ENCODE results near the gene RPS6KA3.

RPS6KA3 gene

GRCh38 chrX:20218836-20219505 lies 47.7 kb downstream of the RPS6KA3 start:
- Histone ChIP-seq H3K4me1 (ENCODE audit: control insufficient read depth, insufficient read depth, low read depth, low read length) (no peaks in the 10 kb centered on the region), H2BK5ac (ENCODE audit: low read depth, low read length, poor library complexity, severe bottlenecking) (no peak overlapping the region), H3K27me3 (ENCODE audit: control insufficient read depth in 1 of 2, insufficient read depth in 1 of 2, low read length in 2 of 2) (no peaks in the 10 kb centered on the region), H2AK5ac (ENCODE audit: low read length, severe bottlenecking) (no peak overlapping the region), H3K36me3 (ENCODE audit: control insufficient read depth in 1 of 2, insufficient read depth in 2 of 2, low read depth in 1 of 2, low read length in 2 of 2) (peaks cover 0 to 2% of the 10 kb centered on the region in 2 experiments), H2BK12ac (ENCODE audit: low read length in 2 of 2) (no peak overlapping the region), H3K4ac (ENCODE audit: low read depth in 1 of 2, low read length in 2 of 2) (no peak overlapping the region), H2BK120ac (ENCODE audit: low read depth, low read length) (no peak overlapping the region), H3K23ac (ENCODE audit: low read length in 2 of 2) (no peak overlapping the region), H3K4me2 (ENCODE audit: low read length, poor library complexity, severe bottlenecking) (no peak overlapping the region), H3K4me3 (ENCODE audit: insufficient read depth in 1 of 2, low read depth in 1 of 2, low read length in 2 of 2) (no peak overlapping the region), H3K14ac (ENCODE audit: low read length in 2 of 2) (no peak overlapping the region), H3K27ac (ENCODE audit: low read length, poor library complexity, severe bottlenecking) (no peak overlapping the region), H2AFZ (ENCODE audit: low read depth, low read length) (no peak overlapping the region), H3K9ac (ENCODE audit: low read length) (peak overlapping the region; percentile 48), H3K79me1 (replicated peaks; ENCODE audit: low read length, poor library complexity, severe bottlenecking) (peaks cover 1% of the 10 kb centered on the region), H4K8ac (ENCODE audit: low read length) (no peak overlapping the region), H2BK15ac (ENCODE audit: low read depth, poor library complexity, severe bottlenecking) (no peak overlapping the region), H3K18ac (ENCODE audit: low read depth in 1 of 2, low read length in 2 of 2) (no peak overlapping the region), H3K9me3 (ENCODE audit: control insufficient read depth, low read length) (no peaks in the 10 kb centered on the region), H4K91ac (ENCODE audit: low read length) (no peak overlapping the region)
- 61% methylated on average over 7 of the region's 9 CpGs for WGBS
- peak; percentile 21 for DNase-seq

GRCh38 chrX:20217906-20218305 lies 48.8 kb downstream of the RPS6KA3 start:
- WGBS: 100% methylated on average over 1 of the region's 2 CpGs
- Histone ChIP-seq H3K79me1 (replicated peaks; ENCODE audit: low read length, poor library complexity, severe bottlenecking) (peaks cover 1% of the 10 kb centered on the region), H3K23ac (ENCODE audit: low read length in 2 of 2) (no peak overlapping the region), H4K8ac (ENCODE audit: low read length) (no peak overlapping the region), H3K27me3 (ENCODE audit: control insufficient read depth in 1 of 2, insufficient read depth in 1 of 2, low read length in 2 of 2) (no peaks in the 10 kb centered on the region), H3K4me3 (ENCODE audit: insufficient read depth in 1 of 2, low read depth in 1 of 2, low read length in 2 of 2) (no peak overlapping the region), H3K36me3 (ENCODE audit: control insufficient read depth in 1 of 2, insufficient read depth in 2 of 2, low read depth in 1 of 2, low read length in 2 of 2) (peaks cover 0 to 2% of the 10 kb centered on the region in 2 experiments), H3K14ac (ENCODE audit: low read length in 2 of 2) (no peak overlapping the region), H2BK120ac (ENCODE audit: low read depth, low read length) (no peak overlapping the region), H2AFZ (ENCODE audit: low read depth, low read length) (no peak overlapping the region), H2BK5ac (ENCODE audit: low read depth, low read length, poor library complexity, severe bottlenecking) (no peak overlapping the region), H3K9ac (ENCODE audit: low read length) (peak overlapping the region; percentile 48), H3K4ac (ENCODE audit: low read depth in 1 of 2, low read length in 2 of 2) (no peak overlapping the region), H2AK5ac (ENCODE audit: low read length, severe bottlenecking) (no peak overlapping the region), H2BK15ac (ENCODE audit: low read depth, poor library complexity, severe bottlenecking) (no peak overlapping the region), H4K91ac (ENCODE audit: low read length) (no peak overlapping the region), H2BK12ac (ENCODE audit: low read length in 2 of 2) (no peak overlapping the region), H3K18ac (ENCODE audit: low read depth in 1 of 2, low read length in 2 of 2) (no peak overlapping the region), H3K4me2 (ENCODE audit: low read length, poor library complexity, severe bottlenecking) (no peak overlapping the region), H3K9me3 (ENCODE audit: control insufficient read depth, low read length) (no peaks in the 10 kb centered on the region), H3K4me1 (ENCODE audit: control insufficient read depth, insufficient read depth, low read depth, low read length) (no peaks in the 10 kb centered on the region), H3K27ac (ENCODE audit: low read length, poor library complexity, severe bottlenecking) (no peak overlapping the region)
- no peak for DNase-seq

- Histone ChIP-seq H2BK5ac (ENCODE audit: low read depth, low read length, poor library complexity, severe bottlenecking) (no peak overlapping the region), H2BK120ac (ENCODE audit: low read depth, low read length) (no peak overlapping the region), H3K14ac (ENCODE audit: low read length in 2 of 2) (no peak overlapping the region), H2AFZ (ENCODE audit: low read depth, low read length) (no peak overlapping the region), H3K18ac (ENCODE audit: low read depth in 1 of 2, low read length in 2 of 2) (no peak overlapping the region), H3K36me3 (ENCODE audit: control insufficient read depth in 1 of 2, insufficient read depth in 2 of 2, low read depth in 1 of 2, low read length in 2 of 2) (peaks cover 0 to 2% of the 10 kb centered on the region in 2 experiments), H4K91ac (ENCODE audit: low read length) (no peak overlapping the region), H3K4ac (ENCODE audit: low read depth in 1 of 2, low read length in 2 of 2) (no peak overlapping the region), H3K4me3 (ENCODE audit: insufficient read depth in 1 of 2, low read depth in 1 of 2, low read length in 2 of 2) (no peak overlapping the region), H3K4me1 (ENCODE audit: control insufficient read depth, insufficient read depth, low read depth, low read length) (no peaks in the 10 kb centered on the region), H2AK5ac (ENCODE audit: low read length, severe bottlenecking) (no peak overlapping the region), H3K27me3 (ENCODE audit: control insufficient read depth in 1 of 2, insufficient read depth in 1 of 2, low read length in 2 of 2) (no peaks in the 10 kb centered on the region), H4K8ac (ENCODE audit: low read length) (no peak overlapping the region), H3K23ac (ENCODE audit: low read length in 2 of 2) (no peak overlapping the region), H3K4me2 (ENCODE audit: low read length, poor library complexity, severe bottlenecking) (no peak overlapping the region), H2BK15ac (ENCODE audit: low read depth, poor library complexity, severe bottlenecking) (no peak overlapping the region), H3K27ac (ENCODE audit: low read length, poor library complexity, severe bottlenecking) (no peak overlapping the region), H2BK12ac (ENCODE audit: low read length in 2 of 2) (no peak overlapping the region), H3K79me1 (replicated peaks; ENCODE audit: low read length, poor library complexity, severe bottlenecking) (peaks cover 1% of the 10 kb centered on the region), H3K9me3 (ENCODE audit: control insufficient read depth, low read length) (no peaks in the 10 kb centered on the region), H3K9ac (ENCODE audit: low read length) (peak overlapping the region; percentile 48)
- DNase-seq: peak; percentile 46
- WGBS: no CpG with 5 or more reads among the region's 1 CpG
These were observed 49.4 kb downstream of the RPS6KA3 start for GRCh38 chrX:20217271-20217670.

- Histone ChIP-seq H3K4me1 (ENCODE audit: control insufficient read depth, insufficient read depth, low read depth, low read length) (no peaks in the 10 kb centered on the region), H2AK5ac (ENCODE audit: low read length, severe bottlenecking) (no peak overlapping the region), H2BK120ac (ENCODE audit: low read depth, low read length) (no peak overlapping the region), H3K9me3 (ENCODE audit: control insufficient read depth, low read length) (no peaks in the 10 kb centered on the region), H3K9ac (ENCODE audit: low read length) (no peak overlapping the region), H3K27ac (ENCODE audit: low read length, poor library complexity, severe bottlenecking) (no peak overlapping the region), H3K4ac (ENCODE audit: low read depth in 1 of 2, low read length in 2 of 2) (no peak overlapping the region), H3K79me1 (replicated peaks; ENCODE audit: low read length, poor library complexity, severe bottlenecking) (peaks cover 1% of the 10 kb centered on the region), H3K4me2 (ENCODE audit: low read length, poor library complexity, severe bottlenecking) (no peak overlapping the region), H3K14ac (ENCODE audit: low read length in 2 of 2) (no peak overlapping the region), H3K23ac (ENCODE audit: low read length in 2 of 2) (no peak overlapping the region), H3K4me3 (ENCODE audit: insufficient read depth in 1 of 2, low read depth in 1 of 2, low read length in 2 of 2) (no peak overlapping the region), H3K36me3 (ENCODE audit: control insufficient read depth in 1 of 2, insufficient read depth in 2 of 2, low read depth in 1 of 2, low read length in 2 of 2) (peaks cover 0 to 2% of the 10 kb centered on the region in 2 experiments), H4K8ac (ENCODE audit: low read length) (no peak overlapping the region), H3K18ac (ENCODE audit: low read depth in 1 of 2, low read length in 2 of 2) (no peak overlapping the region), H2BK12ac (ENCODE audit: low read length in 2 of 2) (no peak overlapping the region), H2AFZ (ENCODE audit: low read depth, low read length) (no peak overlapping the region), H2BK15ac (ENCODE audit: low read depth, poor library complexity, severe bottlenecking) (no peak overlapping the region), H3K27me3 (ENCODE audit: control insufficient read depth in 1 of 2, insufficient read depth in 1 of 2, low read length in 2 of 2) (no peaks in the 10 kb centered on the region), H4K91ac (ENCODE audit: low read length) (no peak overlapping the region), H2BK5ac (ENCODE audit: low read depth, low read length, poor library complexity, severe bottlenecking) (no peak overlapping the region)
- DNase-seq: no peak
These were observed 51.1 kb downstream of the RPS6KA3 start for GRCh38 chrX:20215565-20215964.
